Measurements from ENCODE around the gene TMPRSS11B.

DNA sequence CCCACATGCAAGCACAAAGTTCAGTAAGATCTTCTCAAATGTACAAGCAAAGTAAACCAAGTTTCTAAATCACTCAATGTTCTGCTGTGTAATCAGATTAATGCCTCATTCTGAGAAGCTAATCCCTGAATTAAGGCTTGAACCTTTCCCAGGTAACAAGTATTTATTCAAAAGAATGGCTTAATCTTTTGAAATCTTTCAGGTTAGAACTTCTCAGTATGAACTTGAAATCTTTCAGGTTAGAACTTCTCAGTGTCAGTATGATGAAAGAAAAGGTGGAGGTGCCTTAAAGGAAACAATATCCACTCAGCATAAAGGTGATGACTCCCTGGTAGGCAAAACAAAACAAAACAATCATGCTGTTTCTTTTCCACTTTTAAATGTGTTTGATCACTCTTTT, 29.0 kb downstream of the TMPRSS11B start:
- no peak for TF ChIP-seq CTCF (IDR thresholded peaks at IDR 0.05 in 8 of 11, conservative IDR thresholded peaks at IDR 0.05 in 3 of 11)
- TF ChIP-seq POLR2A (IDR thresholded peaks at IDR 0.05) = no peak
